ENCODE measurements around the gene PBRM1.

The PBRM1 gene

DNA sequence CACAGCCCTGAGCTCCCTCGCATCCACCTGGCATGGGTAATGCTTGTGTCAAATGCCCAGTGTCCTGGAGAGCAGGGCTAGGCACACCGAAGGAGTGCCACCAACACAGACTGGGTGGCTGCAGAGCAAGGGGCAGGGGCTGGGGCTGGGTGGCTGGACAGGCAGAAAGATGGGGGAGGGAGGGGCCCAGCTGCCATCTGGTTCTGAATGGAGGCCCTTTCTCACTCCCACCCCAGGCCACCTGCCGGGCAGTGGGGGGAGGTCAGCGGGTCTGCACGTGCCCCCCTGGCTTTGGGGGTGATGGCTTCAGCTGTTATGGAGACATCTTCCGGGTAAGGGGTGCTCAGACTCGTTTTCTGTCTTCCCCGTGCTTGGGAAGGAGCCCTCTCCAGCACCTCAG, 173.6 kb downstream of the PBRM1 start:
- H3K27me3 ChIP-seq (replicated peaks; ENCODE audit: control insufficient read depth, insufficient read depth, low read length), result no peaks in the 10 kb centered on the region; the same call in 1 of the 2 replicates
- no peak for DNase-seq (ENCODE audit: extremely low read depth, insufficient read length)
- TF ChIP-seq, protein P1, sequence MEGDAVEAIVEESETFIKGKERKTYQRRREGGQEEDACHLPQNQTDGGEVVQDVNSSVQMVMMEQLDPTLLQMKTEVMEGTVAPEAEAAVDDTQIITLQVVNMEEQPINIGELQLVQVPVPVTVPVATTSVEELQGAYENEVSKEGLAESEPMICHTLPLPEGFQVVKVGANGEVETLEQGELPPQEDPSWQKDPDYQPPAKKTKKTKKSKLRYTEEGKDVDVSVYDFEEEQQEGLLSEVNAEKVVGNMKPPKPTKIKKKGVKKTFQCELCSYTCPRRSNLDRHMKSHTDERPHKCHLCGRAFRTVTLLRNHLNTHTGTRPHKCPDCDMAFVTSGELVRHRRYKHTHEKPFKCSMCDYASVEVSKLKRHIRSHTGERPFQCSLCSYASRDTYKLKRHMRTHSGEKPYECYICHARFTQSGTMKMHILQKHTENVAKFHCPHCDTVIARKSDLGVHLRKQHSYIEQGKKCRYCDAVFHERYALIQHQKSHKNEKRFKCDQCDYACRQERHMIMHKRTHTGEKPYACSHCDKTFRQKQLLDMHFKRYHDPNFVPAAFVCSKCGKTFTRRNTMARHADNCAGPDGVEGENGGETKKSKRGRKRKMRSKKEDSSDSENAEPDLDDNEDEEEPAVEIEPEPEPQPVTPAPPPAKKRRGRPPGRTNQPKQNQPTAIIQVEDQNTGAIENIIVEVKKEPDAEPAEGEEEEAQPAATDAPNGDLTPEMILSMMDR (IDR thresholded peaks at IDR 0.05; ENCODE audit: insufficient read depth, low read length, poor library complexity, severe bottlenecking), result no peak
- no peak overlapping the region for H3K4me3 ChIP-seq (replicated peaks; ENCODE audit: low read depth, low read length)
- no peaks in the 10 kb centered on the region for H3K36me3 ChIP-seq (ENCODE audit: control insufficient read depth, insufficient read depth, low read length)

DNA sequence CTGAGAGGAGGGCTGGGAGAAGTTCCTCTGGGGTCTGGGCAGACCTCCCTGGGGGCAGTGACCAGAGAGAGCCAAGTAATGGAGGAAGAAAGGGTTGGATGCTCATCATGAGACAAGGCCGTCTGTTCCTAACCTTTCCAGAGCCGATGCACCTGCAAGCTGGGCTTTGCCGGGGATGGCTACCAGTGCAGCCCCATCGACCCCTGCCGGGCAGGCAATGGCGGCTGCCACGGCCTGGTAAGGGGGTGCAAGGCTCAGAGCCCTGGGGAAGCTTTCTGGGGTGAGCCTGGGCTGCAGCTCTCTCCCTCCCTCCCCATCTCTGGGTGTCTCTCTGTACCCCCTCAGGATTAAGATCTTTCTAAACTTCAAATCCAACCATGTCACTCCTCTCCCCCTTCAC, 174.2 kb downstream of the PBRM1 start:
- TF ChIP-seq, protein P1 (IDR thresholded peaks at IDR 0.05; ENCODE audit: insufficient read depth, low read length, poor library complexity, severe bottlenecking), result no peak
- no peak for DNase-seq (ENCODE audit: extremely low read depth, insufficient read length)
- H3K4me3 ChIP-seq (replicated peaks; ENCODE audit: low read depth, low read length), result no peak overlapping the region
- H3K27me3 ChIP-seq (replicated peaks; ENCODE audit: control insufficient read depth, insufficient read depth, low read length), result no peaks in the 10 kb centered on the region; the same call in 1 of the 2 replicates
- H3K36me3 ChIP-seq (ENCODE audit: control insufficient read depth, insufficient read depth, low read length), result no peaks in the 10 kb centered on the region

DNA sequence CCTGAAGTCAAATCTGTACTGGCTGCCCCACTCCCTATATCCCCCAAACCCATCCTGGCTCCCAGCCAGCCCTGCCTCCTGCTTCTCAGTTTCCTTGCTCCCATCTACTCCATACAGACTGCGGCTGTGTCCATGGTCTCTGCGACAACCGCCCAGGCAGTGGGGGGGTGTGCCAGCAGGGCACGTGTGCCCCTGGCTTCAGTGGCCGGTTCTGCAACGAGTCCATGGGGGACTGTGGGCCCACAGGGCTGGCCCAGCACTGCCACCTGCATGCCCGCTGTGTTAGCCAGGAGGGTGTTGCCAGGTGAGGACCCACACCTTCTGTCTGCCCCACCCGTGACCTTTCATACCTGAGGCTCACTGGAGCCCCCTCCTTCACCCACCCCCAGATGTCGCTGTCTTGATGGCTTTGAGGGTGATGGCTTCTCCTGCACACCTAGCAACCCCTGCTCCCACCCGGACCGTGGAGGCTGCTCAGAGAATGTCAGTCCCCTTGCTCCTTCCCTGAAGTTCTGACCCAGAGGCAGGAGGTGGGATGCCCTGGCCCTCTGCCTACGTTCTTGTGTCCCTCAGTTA, 175.9 kb downstream of the PBRM1 start:
- no peaks in the 10 kb centered on the region for H3K36me3 ChIP-seq (ENCODE audit: control insufficient read depth, insufficient read depth, low read length)
- no peak overlapping the region for H3K4me3 ChIP-seq (replicated peaks; ENCODE audit: low read depth, low read length)
- no peak for DNase-seq (ENCODE audit: extremely low read depth, insufficient read length)
- TF ChIP-seq, protein P1 (IDR thresholded peaks at IDR 0.05; ENCODE audit: insufficient read depth, low read length, poor library complexity, severe bottlenecking), result peak; percentile 31
- no peaks in the 10 kb centered on the region; the same call in 1 of the 2 replicates for H3K27me3 ChIP-seq (replicated peaks; ENCODE audit: control insufficient read depth, insufficient read depth, low read length)

DNA sequence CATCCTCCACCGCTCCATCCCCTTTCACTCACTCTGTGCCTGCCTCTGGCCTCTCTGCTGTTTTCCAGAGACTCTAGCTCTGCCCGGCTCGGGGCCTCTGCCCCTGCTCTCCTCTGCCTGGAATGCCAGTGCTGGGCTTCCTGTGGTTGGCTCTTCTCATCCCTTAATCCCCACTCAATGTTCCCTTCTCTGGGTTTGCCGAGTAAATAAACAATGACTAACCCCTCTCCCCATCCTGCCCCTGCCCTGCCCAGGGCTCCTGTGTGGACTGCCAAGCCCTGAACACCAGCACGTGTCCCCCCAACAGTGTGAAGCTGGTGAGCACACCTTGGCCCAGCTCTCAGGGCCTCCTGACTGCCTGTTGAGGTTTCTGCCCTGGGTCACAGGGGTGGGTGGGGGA, 178.4 kb downstream of the PBRM1 start:
- no peaks in the 10 kb centered on the region; the same call in 1 of the 2 replicates for H3K27me3 ChIP-seq (replicated peaks; ENCODE audit: control insufficient read depth, insufficient read depth, low read length)
- TF ChIP-seq, protein P1 (IDR thresholded peaks at IDR 0.05; ENCODE audit: insufficient read depth, low read length, poor library complexity, severe bottlenecking), result no peak
- no peaks in the 10 kb centered on the region for H3K36me3 ChIP-seq (ENCODE audit: control insufficient read depth, insufficient read depth, low read length)
- DNase-seq (ENCODE audit: extremely low read depth, insufficient read length), result no peak
- no peak overlapping the region for H3K4me3 ChIP-seq (replicated peaks; ENCODE audit: low read depth, low read length)

DNA sequence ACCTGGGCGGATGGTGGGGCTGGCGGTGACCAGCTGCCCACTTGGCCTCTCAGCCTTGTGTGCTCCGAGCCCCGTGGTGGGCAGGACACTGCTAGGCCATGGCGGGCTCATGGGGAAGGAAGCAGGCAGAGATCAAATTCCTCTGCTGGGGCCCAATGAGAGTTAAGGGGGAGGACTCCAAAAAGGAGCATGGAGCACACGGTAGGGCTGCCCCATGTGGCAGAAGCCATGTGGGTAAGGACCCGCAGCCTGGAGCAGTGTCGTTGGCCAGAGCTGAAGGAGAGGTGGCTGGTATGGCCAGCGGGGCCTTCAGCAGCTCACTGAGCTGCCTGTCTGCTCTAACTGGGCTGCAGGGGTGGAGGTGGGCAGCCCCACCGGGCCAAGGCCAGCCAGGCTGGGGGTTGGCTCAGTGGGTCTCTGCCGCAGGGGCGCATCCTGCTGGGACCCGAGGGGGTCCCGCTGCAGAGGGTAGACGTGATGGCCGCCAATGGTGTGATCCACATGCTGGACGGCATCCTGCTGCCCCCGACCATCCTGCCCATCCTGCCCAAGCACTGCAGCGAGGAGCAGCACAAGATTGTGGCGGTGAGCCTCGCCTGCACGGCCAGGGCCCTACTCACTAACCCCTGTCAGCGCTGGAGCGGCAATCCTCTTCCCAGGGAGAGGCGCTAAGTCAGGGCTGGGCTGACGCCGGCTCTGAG, 179.3 kb downstream of the PBRM1 start:
- no peaks in the 10 kb centered on the region for H3K36me3 ChIP-seq (ENCODE audit: control insufficient read depth, insufficient read depth, low read length)
- H3K27me3 ChIP-seq (replicated peaks; ENCODE audit: control insufficient read depth, insufficient read depth, low read length), result no peaks in the 10 kb centered on the region; the same call in 1 of the 2 replicates
- no peak for DNase-seq (ENCODE audit: extremely low read depth, insufficient read length)
- TF ChIP-seq, protein P1 (IDR thresholded peaks at IDR 0.05; ENCODE audit: insufficient read depth, low read length, poor library complexity, severe bottlenecking), result no peak
- H3K4me3 ChIP-seq (replicated peaks; ENCODE audit: low read depth, low read length), result no peak overlapping the region
